OCI-LY7 (cell line): ENCODE data around the gene HSPA5. TPM values are rescaled to one million over a fixed set of nuclear protein-coding genes. Genes with fewer than 3 reads are reported as not detected.

ENCODE experiments used
- BruUV-seq: library from RNA; stranded (reverse); fragments of 400-500 nt; replicated peaks from 2 replicates; lab custom pipeline; 2021; lab: Mats Ljungman, UMichigan
- CTCF ChIA-PET: fragments of 300-600 bp; sonication (Branson Sonifier 250); formaldehyde crosslinking; loops from one replicate; lab custom pipeline; 2022; ENCODE audit warnings: antibody characterized with exemption; ENCODE audit not compliant: unreplicated experiment; lab: Charles Lee
- POLR2A ChIA-PET: fragments of 300-600 bp; sonication (Branson Sonifier 250); formaldehyde crosslinking; loops from one replicate; lab custom pipeline; 2022; ENCODE audit warnings: antibody characterized with exemption; lab: Charles Lee
- DNase-seq: peaks from one replicate; pipeline ENCODE4 v3.0.0-alpha.2; 2015; ENCODE audit warnings: low spot score
- H2AFZ ChIP-seq: fragments of 200-600 bp; sonication (generic), shearing (Covaris generic); 2 replicates; pipeline ENCODE4 v1.6.1; 2014; ENCODE audit warnings: mild to moderate bottlenecking, antibody characterized with exemption, low read length, moderate library complexity
- H3K27ac ChIP-seq: fragments of 200-600 bp; sonication (generic); 2 replicates; pipeline ENCODE4 v1.5.1; 2014; ENCODE audit warnings: mixed run types, low read depth, mild to moderate bottlenecking, moderate library complexity, low read length, inconsistent platforms; ENCODE audit not compliant: poor library complexity, severe bottlenecking
- H3K36me3 ChIP-seq: fragments of 200-600 bp; sonication (generic); 2 replicates; pipeline ENCODE4 v1.6.1; 2014; ENCODE audit warnings: mild to moderate bottlenecking, antibody characterized with exemption, low read length, moderate library complexity, mixed read lengths; ENCODE audit not compliant: insufficient read depth
- H3K4me1 ChIP-seq: fragments of 200-600 bp; sonication (generic); 2 replicates; pipeline ENCODE4 v1.5.1; 2014; ENCODE audit warnings: mild to moderate bottlenecking, low read length; ENCODE audit not compliant: insufficient read depth, poor library complexity, severe bottlenecking
- H3K4me2 ChIP-seq: fragments of 200-600 bp; sonication (generic); 2 replicates; pipeline ENCODE4 v1.6.1; 2014; ENCODE audit warnings: mild to moderate bottlenecking, low read length
- H3K4me3 ChIP-seq: fragments of 200-600 bp; sonication (generic); 2 replicates; pipeline ENCODE4 v1.5.1; 2014; ENCODE audit warnings: mild to moderate bottlenecking, low read depth, low read length; ENCODE audit not compliant: poor library complexity, severe bottlenecking
- H3K79me2 ChIP-seq: fragments of 200-600 bp; sonication (generic); 2 replicates; pipeline ENCODE4 v1.6.1; 2016; ENCODE audit warnings: low read depth, mild to moderate bottlenecking, low read length, moderate library complexity, mixed read lengths; ENCODE audit not compliant: insufficient read depth
- H3K9me2 ChIP-seq: fragments of 200-600 bp; sonication (generic); 2 replicates; pipeline ENCODE4 v1.6.1; 2016; ENCODE audit warnings: mild to moderate bottlenecking, low read length, mixed read lengths; ENCODE audit not compliant: insufficient read depth
- H3K9me3 ChIP-seq: fragments of 200-600 bp; sonication (generic); 2 replicates; pipeline ENCODE4 v1.6.1; 2014; ENCODE audit warnings: mild to moderate bottlenecking, mixed run types, low read length, mixed read lengths
- H4K20me1 ChIP-seq: fragments of 200-600 bp; sonication (generic); 2 replicates; pipeline ENCODE4 v1.6.1; 2014; ENCODE audit warnings: mild to moderate bottlenecking, antibody characterized with exemption, low read length, moderate library complexity, mixed read lengths; ENCODE audit not compliant: insufficient read depth
- EZH2phosphoT487 ChIP-seq: fragments of 200-600 bp; sonication (generic); IDR thresholded peaks from 2 replicates; pipeline ENCODE4 v1.6.1; 2018; ENCODE audit warnings: low read depth, borderline replicate concordance, mild to moderate bottlenecking, mixed run types, antibody characterized with exemption, low read length, moderate library complexity, mixed read lengths
- intact Hi-C: fragments of 100-400 bp; cut with micrococcal nuclease; formaldehyde crosslinking; loops from one replicate; pipeline ENCODE4 v1.10.0; 2022; ENCODE audit not compliant: unreplicated experiment
- total RNA-seq, 2 experiments: library from RNA; depleted of rRNA in 1 of 2; stranded (reverse); fragments of >200 nt in 1 of 2; shearing (Covaris generic) in 1 of 2; gene quantifications; 2 replicates each; pipeline ENCODE4 v1.2.3, GENCODE V29; 2014 to 2022
- TF ChIP-seq, protein P1 (sequence below): fragments of 200-600 bp; sonication (generic); conservative IDR thresholded peaks from 2 replicates; pipeline ENCODE4 v1.5.1; 2014; ENCODE audit warnings: mild to moderate bottlenecking, antibody characterized with exemption, low read length, moderate library complexity, mixed read lengths

The HSPA5 gene
- total RNA-seq, 2 experiments from 2014 or later: 52.1 to 150 TPM

DNA sequence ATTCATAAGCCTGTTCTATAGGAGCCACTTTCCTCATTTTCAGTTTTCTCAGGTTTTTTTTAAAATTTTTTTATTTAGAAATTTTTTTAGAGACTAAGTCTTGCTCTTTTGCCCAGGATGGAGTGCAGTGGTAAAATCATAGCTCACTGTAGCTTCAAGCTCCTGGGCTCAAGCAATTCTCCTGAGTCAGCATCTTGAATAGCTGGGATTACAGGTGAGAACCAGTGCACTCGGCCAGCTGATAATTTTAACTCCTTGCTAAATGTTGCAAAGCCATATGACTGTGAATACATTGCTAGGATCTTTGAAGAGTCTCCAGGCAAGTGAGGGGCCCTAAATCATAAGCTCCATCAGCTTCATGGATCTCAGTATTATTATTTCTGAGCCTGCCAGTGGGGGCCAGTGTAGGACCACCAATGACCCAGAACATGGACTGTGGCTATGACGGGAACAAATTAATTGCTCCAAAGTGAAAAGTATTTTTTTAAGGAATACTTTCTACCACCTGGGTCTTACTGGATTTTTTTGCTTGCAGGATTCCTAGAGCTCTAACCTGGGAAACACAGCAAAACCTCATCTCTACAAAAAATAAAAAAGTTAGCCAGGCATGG is 14.7 kb upstream of the HSPA5 start:
- DNase-seq: peak; percentile 32
- no peak overlapping the region for H3K4me2 ChIP-seq
- no peaks in the 10 kb centered on the region for H3K9me2 ChIP-seq
- no peak overlapping the region for H2AFZ ChIP-seq
- ChIA-PET CTCF (interaction anchor here (0.6 kb wide), 1 partner anchor 121 kb away, joined by 3 read pairs; no protein-coding TSS in a partner anchor), POLR2A (interaction anchor here (0.6 to 1.3 kb wide), 5 partner anchors 12 to 107 kb away, joined by 3 to 6 read pairs (median 3); partner anchors contain the start of gene HSPA5)
- H3K4me1 ChIP-seq: peaks cover under 1% of the 10 kb centered on the region
- intact Hi-C loops: loop anchor here (1.0 kb wide), 1 partner anchor 118 kb away; no protein-coding TSS in a partner anchor
- no peaks in the 10 kb centered on the region for H3K9me3 ChIP-seq
- no peak overlapping the region for H3K4me3 ChIP-seq
- H3K27ac ChIP-seq: no peak overlapping the region
- no peak for TF ChIP-seq EZH2phosphoT487
- TF ChIP-seq, protein P1, sequence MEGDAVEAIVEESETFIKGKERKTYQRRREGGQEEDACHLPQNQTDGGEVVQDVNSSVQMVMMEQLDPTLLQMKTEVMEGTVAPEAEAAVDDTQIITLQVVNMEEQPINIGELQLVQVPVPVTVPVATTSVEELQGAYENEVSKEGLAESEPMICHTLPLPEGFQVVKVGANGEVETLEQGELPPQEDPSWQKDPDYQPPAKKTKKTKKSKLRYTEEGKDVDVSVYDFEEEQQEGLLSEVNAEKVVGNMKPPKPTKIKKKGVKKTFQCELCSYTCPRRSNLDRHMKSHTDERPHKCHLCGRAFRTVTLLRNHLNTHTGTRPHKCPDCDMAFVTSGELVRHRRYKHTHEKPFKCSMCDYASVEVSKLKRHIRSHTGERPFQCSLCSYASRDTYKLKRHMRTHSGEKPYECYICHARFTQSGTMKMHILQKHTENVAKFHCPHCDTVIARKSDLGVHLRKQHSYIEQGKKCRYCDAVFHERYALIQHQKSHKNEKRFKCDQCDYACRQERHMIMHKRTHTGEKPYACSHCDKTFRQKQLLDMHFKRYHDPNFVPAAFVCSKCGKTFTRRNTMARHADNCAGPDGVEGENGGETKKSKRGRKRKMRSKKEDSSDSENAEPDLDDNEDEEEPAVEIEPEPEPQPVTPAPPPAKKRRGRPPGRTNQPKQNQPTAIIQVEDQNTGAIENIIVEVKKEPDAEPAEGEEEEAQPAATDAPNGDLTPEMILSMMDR: peak; percentile 74
- H4K20me1 ChIP-seq: no peaks in the 10 kb centered on the region
- no peaks in the 10 kb centered on the region for H3K79me2 ChIP-seq
- no peaks in the 10 kb centered on the region for H3K36me3 ChIP-seq
- BruUV-seq: no TSS peak

DNA sequence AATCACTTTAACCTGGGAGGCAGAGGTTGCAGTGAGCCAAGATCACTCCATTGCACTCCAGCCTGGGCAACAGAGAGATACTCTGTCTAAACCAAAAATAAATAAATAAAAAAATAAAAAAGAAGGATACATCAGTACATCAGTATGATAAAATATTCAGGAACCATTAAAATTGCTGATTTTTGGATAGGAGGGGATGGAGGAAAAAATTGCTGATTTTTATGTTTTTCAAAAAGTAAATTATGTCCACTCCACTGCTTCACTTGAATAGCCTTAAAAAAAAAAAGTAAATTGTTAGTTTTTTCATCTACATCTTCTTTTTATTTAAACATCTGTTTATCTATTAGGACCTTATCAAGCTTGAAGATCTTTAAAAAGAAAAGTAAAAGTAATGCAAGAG is 13.1 kb upstream of the HSPA5 start:
- Histone ChIP-seq H3K4me1 (no peaks in the 10 kb centered on the region), H3K4me3 (no peak overlapping the region), H3K9me2 (no peaks in the 10 kb centered on the region), H3K9me3 (no peaks in the 10 kb centered on the region), H3K27ac (no peak overlapping the region), H3K36me3 (no peaks in the 10 kb centered on the region), H3K79me2 (no peaks in the 10 kb centered on the region), H2AFZ (no peak overlapping the region), H3K4me2 (no peak overlapping the region), H4K20me1 (no peaks in the 10 kb centered on the region)
- POLR2A ChIA-PET: interaction anchor here (0.6 to 0.7 kb wide), 2 partner anchors 10 to 41 kb away, joined by 3 to 4 read pairs; no protein-coding TSS in a partner anchor
- intact Hi-C loops: no loop called here
- DNase-seq: no peak
- CTCF ChIA-PET: no interaction called here
- no TSS peak for BruUV-seq
- TF ChIP-seq EZH2phosphoT487: no peak
- TF ChIP-seq, protein P1: no peak

DNA sequence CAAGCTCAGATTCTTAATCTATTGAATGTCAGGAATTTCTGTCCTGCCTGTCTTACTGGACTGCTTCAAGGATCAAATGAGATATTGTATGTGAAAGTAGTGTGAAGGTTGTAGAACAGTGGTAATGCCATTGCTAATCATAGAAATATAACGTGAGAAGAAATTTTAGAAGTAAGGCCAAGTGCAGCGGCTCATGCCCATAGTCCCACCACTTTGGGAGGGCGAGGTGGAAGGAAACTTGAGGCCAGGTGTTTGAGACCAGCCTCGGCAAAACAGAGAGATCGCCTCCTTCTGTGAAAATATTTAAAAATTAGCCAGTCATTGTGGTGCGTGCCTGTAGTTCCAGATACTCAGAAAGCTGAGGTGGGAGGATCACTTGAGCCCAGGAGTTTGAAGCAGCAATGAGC is 5.1 kb upstream of the HSPA5 start:
- Histone ChIP-seq H4K20me1 (no peaks in the 10 kb centered on the region), H3K4me3 (no peak overlapping the region), H3K79me2 (peaks cover 11% of the 10 kb centered on the region; the same call in 1 of the 2 replicates), H3K4me1 (peaks cover 5% of the 10 kb centered on the region), H3K36me3 (no peaks in the 10 kb centered on the region), H3K27ac (no peak overlapping the region), H3K9me3 (no peaks in the 10 kb centered on the region), H3K4me2 (no peak overlapping the region), H3K9me2 (no peaks in the 10 kb centered on the region), H2AFZ (no peak overlapping the region)
- no peak for TF ChIP-seq EZH2phosphoT487
- TF ChIP-seq, protein P1: no peak
- no TSS peak for BruUV-seq
- ChIA-PET CTCF (no interaction called here), POLR2A (no interaction called here)
- intact Hi-C loops: no loop called here
- DNase-seq: no peak
